ENCODE results near the gene SYNPR.
A peak's percentile ranks its signal among the peaks of the same experiment; 100 is the strongest.

GRCh38 chr3:63349583-63350573 is 71.8 kb downstream of the SYNPR start:
- peak in 5 of 6 experiments; percentile 52 to 73 (median 65) for TF ChIP-seq CTCF (IDR thresholded peaks at IDR 0.05)
- TF ChIP-seq POLR2A (IDR thresholded peaks at IDR 0.05) = no peak
